SU-DHL-6 (cell line): ENCODE results near the gene BSG.

Source experiments
- CTCF ChIP-seq: fragments of 200-600 bp; sonication (generic); IDR thresholded peaks from one replicate; pipeline ENCODE4 v1.5.1; 2017; ENCODE audit warnings: antibody characterized with exemption, mild to moderate bottlenecking, low read length, moderate library complexity; ENCODE audit not compliant: insufficient read depth, poor library complexity, severe bottlenecking
- EZH2phosphoT487 ChIP-seq: fragments of 200-600 bp; sonication (generic), shearing (Covaris generic); conservative IDR thresholded peaks from 2 replicates; pipeline ENCODE4 v1.6.1; 2018; ENCODE audit warnings: mild to moderate bottlenecking, antibody characterized with exemption, low read length, moderate library complexity, mixed read lengths

- TF ChIP-seq CTCF = no peak
- no peak for TF ChIP-seq EZH2phosphoT487
These were observed 52.9 kb downstream of the BSG start for GRCh38 chr19:625257-625656.
